Upper lobe of left lung (tissue), 6 donors: Measurements from ENCODE around the gene MYMK. TPM values are rescaled to one million over a fixed set of nuclear protein-coding genes. Genes with fewer than 3 reads are reported as not detected.

Experiments
- ATAC-seq, 2 donors: fragments of 200-7000 bp; cut with Tn5 transposase; one replicate each; pipeline ENCODE4 v1.9.1; 2022; ENCODE audit warnings: mild to moderate bottlenecking in 2 of 2, moderate library complexity in 2 of 2; ENCODE audit not compliant: low FRiP score in 2 of 2
- DNase-seq, 2 donors: peaks; one replicate each; pipeline ENCODE4 v3.0.0-alpha.2; 2019 to 2020
- H3K27ac ChIP-seq, 4 donors: fragments of 200-600 bp; sonication (generic); one replicate each; pipeline ENCODE4 v1.5.1; 2016 to 2019
- H3K27me3 ChIP-seq, 4 donors: fragments of 200-600 bp; sonication (generic); one replicate each; pipeline ENCODE4 v1.5.1; 2017 to 2019
- H3K36me3 ChIP-seq, 4 donors: fragments of 200-600 bp; sonication (generic); one replicate each; pipeline ENCODE4 v1.5.1; 2016 to 2019
- H3K4me1 ChIP-seq, 4 donors: fragments of 200-600 bp; sonication (generic); one replicate each; pipeline ENCODE4 v1.5.1; 2018 to 2019
- H3K4me3 ChIP-seq, 4 donors: fragments of 200-600 bp; sonication (generic); one replicate each; pipeline ENCODE4 v1.5.1; 2017 to 2019; ENCODE audit warnings: mild to moderate bottlenecking in 2 of 4, moderate library complexity in 1 of 4
- H3K9me3 ChIP-seq, 4 donors: fragments of 200-600 bp; sonication (generic); one replicate each; pipeline ENCODE4 v1.5.1; 2018 to 2019
- EP300 ChIP-seq, 4 donors: sonication (generic); formaldehyde crosslinking; IDR thresholded peaks; one replicate each; pipeline ENCODE4 v1.5.1; 2017; ENCODE audit warnings: antibody characterized with exemption in 4 of 4, control low read depth in 2 of 4
- POLR2A ChIP-seq, 4 donors: fragments of 450-650 bp; IDR thresholded peaks; one replicate each; pipeline ENCODE4 v1.5.1; 2016 to 2017; ENCODE audit warnings: antibody characterized with exemption in 4 of 4, mild to moderate bottlenecking in 2 of 4
- POLR2AphosphoS5 ChIP-seq, 2 donors: sonication (generic); formaldehyde crosslinking; IDR thresholded peaks; one replicate each; pipeline ENCODE4 v1.5.1; 2017; ENCODE audit warnings: antibody characterized with exemption in 2 of 2
- WGBS, 2 donors: methylation state at CpG; one replicate each; pipeline ENCODE4 v1.1.5; 2017 to 2018; 5-methylcytosine and 5-hydroxymethylcytosine counted together
- total RNA-seq, 6 donors: library from RNA; depleted of rRNA in 4 of 6; stranded (reverse); fragments of >200 nt in 4 of 6; gene quantifications; one replicate each; pipeline versions ENCODE4 v1.1.0 to v1.2.1, GENCODE V29; 2016 to 2021
- TF ChIP-seq, protein P1 (sequence below), 6 experiments: fragments of 450-650 bp in 4 of 6; fragments of 200-600 bp in 2 of 6; sonication (generic) in 2 of 6; IDR thresholded peaks; one replicate each; pipeline ENCODE4 v1.5.1; 2016 to 2019; ENCODE audit warnings: antibody characterized with exemption in 6 of 6
- donor health status: DM: no; HTN: no; CAD: no; lungs with moderate emphysema.
- donor health status: DM: no; HTN: yes; CAD: no; lungs with severe emphysema.

Gene MYMK
- total RNA-seq, 6 donors from 2014 or later: not detected

DNA sequence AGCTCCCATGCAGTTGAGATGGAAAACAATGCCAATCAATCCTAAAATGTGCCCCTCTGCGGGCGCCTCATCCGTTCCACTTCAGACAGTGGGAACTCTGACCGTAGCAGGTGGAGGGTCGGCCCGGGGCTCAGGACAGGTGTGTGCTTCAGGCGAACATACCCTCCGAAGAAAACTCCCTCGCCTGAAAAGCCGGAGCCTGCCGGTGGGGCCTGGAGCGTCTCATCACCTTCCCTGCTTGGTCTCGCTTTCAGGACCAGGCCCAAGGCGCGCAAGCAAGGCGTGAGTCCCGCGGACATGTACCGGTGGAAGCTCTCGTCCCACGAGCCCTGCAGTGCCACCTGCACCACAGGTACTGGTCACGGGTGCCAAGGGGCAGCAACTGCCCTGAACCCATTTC lies 36.2 kb upstream of the MYMK start:
- TF ChIP-seq POLR2AphosphoS5 (IDR thresholded peaks at IDR 0.05) (no peak), EP300 (IDR thresholded peaks at IDR 0.05) (no peak), POLR2A (IDR thresholded peaks at IDR 0.05) (no peak)
- TF ChIP-seq, protein P1, sequence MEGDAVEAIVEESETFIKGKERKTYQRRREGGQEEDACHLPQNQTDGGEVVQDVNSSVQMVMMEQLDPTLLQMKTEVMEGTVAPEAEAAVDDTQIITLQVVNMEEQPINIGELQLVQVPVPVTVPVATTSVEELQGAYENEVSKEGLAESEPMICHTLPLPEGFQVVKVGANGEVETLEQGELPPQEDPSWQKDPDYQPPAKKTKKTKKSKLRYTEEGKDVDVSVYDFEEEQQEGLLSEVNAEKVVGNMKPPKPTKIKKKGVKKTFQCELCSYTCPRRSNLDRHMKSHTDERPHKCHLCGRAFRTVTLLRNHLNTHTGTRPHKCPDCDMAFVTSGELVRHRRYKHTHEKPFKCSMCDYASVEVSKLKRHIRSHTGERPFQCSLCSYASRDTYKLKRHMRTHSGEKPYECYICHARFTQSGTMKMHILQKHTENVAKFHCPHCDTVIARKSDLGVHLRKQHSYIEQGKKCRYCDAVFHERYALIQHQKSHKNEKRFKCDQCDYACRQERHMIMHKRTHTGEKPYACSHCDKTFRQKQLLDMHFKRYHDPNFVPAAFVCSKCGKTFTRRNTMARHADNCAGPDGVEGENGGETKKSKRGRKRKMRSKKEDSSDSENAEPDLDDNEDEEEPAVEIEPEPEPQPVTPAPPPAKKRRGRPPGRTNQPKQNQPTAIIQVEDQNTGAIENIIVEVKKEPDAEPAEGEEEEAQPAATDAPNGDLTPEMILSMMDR (IDR thresholded peaks at IDR 0.05): no peak
- no peak for ATAC-seq
- peak in 1 of 2 donors; percentile 77 for DNase-seq
- Histone ChIP-seq H3K4me1 (peaks cover 29 to 58% (median 52%) of the 10 kb centered on the region in 4 donors), H3K4me3 (no peak overlapping the region), H3K27ac (no peak overlapping the region), H3K27me3 (no peaks in the 10 kb centered on the region), H3K36me3 (peaks cover 0 to 8% (median 0%) of the 10 kb centered on the region in 4 donors), H3K9me3 (no peaks in the 10 kb centered on the region)
- 88 to 94% methylated on average over 15 to 22 of the region's 22 CpGs for WGBS, 2 donors

DNA sequence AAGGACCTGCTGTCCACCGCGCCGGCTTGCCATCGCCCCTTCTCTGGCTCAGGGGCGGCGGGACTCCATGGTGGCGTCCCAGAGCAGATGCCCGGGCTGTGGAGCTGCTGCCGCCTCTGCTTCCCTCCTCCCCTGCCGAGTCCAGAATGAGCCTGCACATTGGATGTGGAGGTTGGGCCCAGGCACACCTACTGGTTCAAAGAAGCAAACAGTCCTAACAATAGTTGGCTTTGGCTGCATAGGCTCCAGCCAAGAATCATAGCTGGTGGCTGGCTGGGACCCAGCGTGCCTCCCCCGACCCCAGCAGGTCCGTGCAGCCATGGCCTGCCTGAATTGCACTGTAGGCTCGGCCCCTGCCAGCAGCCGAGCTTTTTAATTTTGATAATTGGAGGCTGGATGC lies 35.6 kb upstream of the MYMK start:
- peaks cover 0 to 14% (median 3%) of the 10 kb centered on the region in 4 donors for H3K36me3 ChIP-seq
- no peaks in the 10 kb centered on the region for H3K9me3 ChIP-seq
- H3K4me1 ChIP-seq: peaks cover 29 to 58% (median 52%) of the 10 kb centered on the region in 4 donors
- H3K27me3 ChIP-seq: no peaks in the 10 kb centered on the region
- peak overlapping the region in 2 of 4 donors; percentile 21 to 77 for H3K27ac ChIP-seq
- TF ChIP-seq POLR2A (IDR thresholded peaks at IDR 0.05) (no peak), POLR2AphosphoS5 (IDR thresholded peaks at IDR 0.05) (peak in 1 of 2 donors; percentile 16), EP300 (IDR thresholded peaks at IDR 0.05) (no peak)
- TF ChIP-seq, protein P1 (IDR thresholded peaks at IDR 0.05): no peak
- ATAC-seq (no peak), DNase-seq (peak in 1 of 2 donors; percentile 62)
- 64% methylated on average over 15 of the region's 15 CpGs; no CpG with 5 or more reads in 1 of the 2 donors for WGBS, 2 donors
- peak overlapping the region in 1 of 4 donors; percentile 6 for H3K4me3 ChIP-seq

DNA sequence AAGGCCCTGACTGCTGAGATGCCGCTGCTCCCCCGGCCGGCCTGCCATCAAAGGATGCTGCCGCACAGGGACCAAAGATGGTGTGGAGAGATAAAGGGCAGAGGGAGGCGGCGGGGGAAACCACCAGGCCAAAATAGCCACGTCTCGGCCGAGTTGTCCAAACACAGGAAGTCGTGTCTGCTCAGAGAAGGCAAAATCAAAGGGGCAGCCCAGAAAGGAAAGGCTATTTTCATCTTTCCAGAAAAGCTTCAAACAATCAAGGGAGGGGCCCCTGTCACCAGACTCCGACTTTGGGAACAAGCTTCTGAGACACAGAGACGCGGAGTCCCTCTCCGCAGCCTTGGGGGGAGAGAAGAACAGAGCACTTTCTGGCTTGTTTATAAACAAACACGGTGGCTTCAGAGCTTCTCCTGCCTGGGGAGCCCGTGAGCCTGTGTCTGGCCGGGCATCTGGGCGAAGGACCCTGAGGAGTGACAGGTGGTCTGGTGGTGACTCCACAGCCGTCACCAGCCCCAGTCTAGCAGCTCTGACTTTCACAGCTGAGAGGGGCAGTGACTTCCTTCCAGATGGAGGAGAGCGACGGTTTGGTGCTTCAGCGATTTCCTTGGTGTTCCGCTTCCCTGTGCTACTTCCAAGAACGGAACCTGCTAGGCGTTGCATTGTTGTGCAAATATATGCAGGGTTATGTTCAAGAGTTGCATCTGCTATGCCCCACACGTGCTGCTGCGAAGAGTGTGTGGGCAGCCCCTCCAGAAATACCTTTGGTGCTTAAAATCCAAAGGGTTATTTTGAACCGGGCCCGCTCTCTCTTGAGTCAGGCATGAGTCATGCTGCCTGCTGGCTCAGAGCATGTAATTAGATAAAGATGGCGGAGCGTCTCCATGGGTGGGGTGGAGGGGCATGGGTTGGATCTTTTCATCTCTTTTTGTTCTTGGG lies 33.7 kb upstream of the MYMK start:
- H3K27me3 ChIP-seq: no peaks in the 10 kb centered on the region
- no peaks in the 10 kb centered on the region for H3K9me3 ChIP-seq
- peak in 2 of 4 donors; percentile 8 to 19 for TF ChIP-seq EP300 (IDR thresholded peaks at IDR 0.05)
- TF ChIP-seq, protein P1 (IDR thresholded peaks at IDR 0.05): no peak
- peak; percentile 45 to 55 for TF ChIP-seq POLR2AphosphoS5 (IDR thresholded peaks at IDR 0.05)
- peaks cover 0 to 31% (median 11%) of the 10 kb centered on the region in 4 donors for H3K36me3 ChIP-seq
- peak in 1 of 2 donors; percentile 66 for DNase-seq
- peak in 1 of 2 donors; percentile 64 for ATAC-seq
- WGBS, 2 donors: 12 to 26% methylated on average over 31 of the region's 31 CpGs
- peak overlapping the region in 2 of 4 donors; percentile 0 to 10 for H3K4me3 ChIP-seq
- H3K27ac ChIP-seq: peak overlapping the region; percentile 64 to 82 (median 74)
- peaks cover 28 to 57% (median 51%) of the 10 kb centered on the region in 4 donors for H3K4me1 ChIP-seq

DNA sequence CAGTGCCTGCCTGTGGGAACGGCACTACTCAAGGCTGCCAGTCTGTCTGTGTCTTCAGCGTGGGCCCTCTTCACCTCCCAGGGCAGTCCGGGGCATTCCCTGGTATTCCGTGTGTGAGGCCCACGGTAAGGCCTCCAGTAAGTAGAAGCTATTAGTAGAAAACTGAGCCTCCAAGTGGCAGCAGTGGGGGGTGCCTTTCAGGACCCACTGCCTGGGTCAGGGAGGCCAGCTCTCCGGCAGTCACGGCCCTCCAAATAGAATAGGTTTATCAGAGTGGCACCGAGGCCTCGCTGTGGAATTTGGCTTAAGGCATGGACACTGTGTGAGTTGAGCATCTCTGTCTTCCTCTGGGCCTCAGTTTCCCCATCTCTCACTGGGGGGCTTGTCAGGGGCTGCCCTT lies 32.8 kb upstream of the MYMK start:
- Histone ChIP-seq H3K36me3 (peaks cover 0 to 32% (median 11%) of the 10 kb centered on the region in 4 donors), H3K27me3 (no peaks in the 10 kb centered on the region), H3K4me1 (peaks cover 21 to 48% (median 43%) of the 10 kb centered on the region in 4 donors), H3K9me3 (no peaks in the 10 kb centered on the region), H3K4me3 (no peak overlapping the region), H3K27ac (peak overlapping the region; percentile 64 to 82 (median 74))
- ATAC-seq (no peak), DNase-seq (no peak)
- TF ChIP-seq EP300 (IDR thresholded peaks at IDR 0.05) (no peak), POLR2A (IDR thresholded peaks at IDR 0.05) (no peak), POLR2AphosphoS5 (IDR thresholded peaks at IDR 0.05) (no peak)
- TF ChIP-seq, protein P1 (IDR thresholded peaks at IDR 0.05): no peak
- 76 to 89% methylated on average over 6 to 9 of the region's 9 CpGs for WGBS, 2 donors
